Measurements from ENCODE around the gene PGC.
"Not testable (repeated sequence)": the region's sequence is repeated elsewhere in the genome, so short reads cannot be mapped to it uniquely, and the experiment has no call there.

PGC gene

GRCh38 chr6:41775293-41775882, 28.2 kb upstream of the PGC start:
- no peak for DNase-seq (ENCODE audit: low read depth)

DNA sequence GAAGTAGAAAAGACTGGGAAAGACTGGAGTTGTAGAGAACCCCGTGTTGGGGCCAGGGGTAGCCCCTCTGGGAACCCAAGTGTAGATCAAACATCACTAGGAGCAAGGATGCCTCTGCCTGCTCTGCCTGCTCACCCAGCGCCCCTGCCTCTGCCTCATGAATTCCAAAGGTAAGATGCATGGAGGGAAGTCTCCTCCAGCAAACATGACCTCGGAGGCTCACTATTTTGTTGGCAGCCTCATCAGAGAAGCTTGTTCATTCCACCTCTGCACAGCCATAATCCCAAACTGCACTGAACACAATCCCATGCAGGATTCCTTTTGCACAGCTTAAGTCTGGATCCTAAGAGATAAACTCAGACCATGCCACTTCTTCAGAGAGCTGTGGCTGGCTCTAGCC, 27.6 kb upstream of the PGC start:
- DNase-seq (ENCODE audit: low read depth) = no peak

DNA sequence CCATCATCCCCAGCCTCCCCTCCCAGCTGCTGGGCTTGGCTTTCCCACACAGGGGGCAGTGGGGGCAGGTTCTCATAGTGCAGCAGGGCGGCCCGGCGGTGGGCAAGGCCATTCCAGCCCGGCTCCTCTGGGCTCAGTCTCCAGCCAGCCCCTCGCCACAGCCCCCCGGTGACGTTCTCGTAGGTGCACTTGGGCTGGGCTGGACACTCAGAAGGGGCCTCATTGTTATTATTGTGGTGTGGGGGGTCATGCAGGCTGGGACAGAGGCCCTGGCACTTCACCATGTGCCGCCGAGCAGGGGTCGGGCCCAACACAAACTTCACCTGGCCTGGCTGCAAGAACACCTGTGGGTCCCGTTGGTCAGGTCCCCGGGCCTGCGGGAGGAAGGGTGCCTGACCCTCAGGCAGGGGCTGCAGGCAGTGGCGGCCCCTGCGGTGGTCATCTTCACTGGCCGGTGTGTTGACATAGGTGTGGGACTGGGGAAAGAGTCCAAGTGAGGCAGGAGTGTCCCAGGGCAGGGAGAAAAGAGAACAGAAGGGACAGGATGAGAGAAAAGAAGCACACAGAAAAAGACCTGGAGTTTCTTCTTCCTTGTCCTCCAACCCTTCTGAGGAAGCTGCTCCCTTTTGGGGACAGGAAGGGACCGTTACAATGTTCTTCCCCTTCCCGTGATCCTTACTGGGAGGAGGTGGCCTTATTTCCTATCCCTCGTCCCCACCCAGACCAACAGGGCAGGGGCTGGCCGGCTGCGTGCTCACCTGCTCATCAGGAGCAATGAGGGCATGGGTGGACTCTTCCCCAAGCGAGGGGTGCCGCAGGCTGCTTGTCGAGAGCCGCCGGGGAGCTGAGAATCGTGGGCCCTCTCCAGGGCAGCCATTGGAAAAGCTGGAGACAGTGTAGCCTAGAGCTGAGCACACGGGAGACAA, 24.1 kb upstream of the PGC start:
- DNase-seq (ENCODE audit: low read depth) = no peak

- no peak for DNase-seq (ENCODE audit: low read depth)
Observed at GRCh38 chr6:41770381-41771057, 23.3 kb upstream of the PGC start.

DNA sequence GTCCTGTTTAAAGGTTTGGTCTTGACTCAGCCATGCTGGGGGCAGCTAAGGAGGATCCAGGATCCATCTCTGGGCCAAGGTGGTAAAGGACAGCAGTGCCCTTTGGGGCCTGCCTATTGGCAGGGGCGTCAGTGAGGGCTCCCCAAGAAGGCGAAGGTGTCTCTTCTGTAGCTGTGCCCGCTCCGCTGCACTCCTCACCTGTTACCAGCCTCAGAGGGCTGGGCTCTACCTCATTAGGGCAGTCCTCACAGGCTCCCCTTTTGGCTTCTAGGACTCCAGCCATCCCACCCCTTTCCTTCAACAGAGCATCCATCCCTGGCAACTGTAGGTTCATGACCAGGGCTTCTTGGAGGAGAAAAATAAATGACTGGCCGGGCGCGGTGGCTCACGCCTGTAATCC, 22.2 kb upstream of the PGC start:
- DNase-seq (ENCODE audit: low read depth) = no peak

DNA sequence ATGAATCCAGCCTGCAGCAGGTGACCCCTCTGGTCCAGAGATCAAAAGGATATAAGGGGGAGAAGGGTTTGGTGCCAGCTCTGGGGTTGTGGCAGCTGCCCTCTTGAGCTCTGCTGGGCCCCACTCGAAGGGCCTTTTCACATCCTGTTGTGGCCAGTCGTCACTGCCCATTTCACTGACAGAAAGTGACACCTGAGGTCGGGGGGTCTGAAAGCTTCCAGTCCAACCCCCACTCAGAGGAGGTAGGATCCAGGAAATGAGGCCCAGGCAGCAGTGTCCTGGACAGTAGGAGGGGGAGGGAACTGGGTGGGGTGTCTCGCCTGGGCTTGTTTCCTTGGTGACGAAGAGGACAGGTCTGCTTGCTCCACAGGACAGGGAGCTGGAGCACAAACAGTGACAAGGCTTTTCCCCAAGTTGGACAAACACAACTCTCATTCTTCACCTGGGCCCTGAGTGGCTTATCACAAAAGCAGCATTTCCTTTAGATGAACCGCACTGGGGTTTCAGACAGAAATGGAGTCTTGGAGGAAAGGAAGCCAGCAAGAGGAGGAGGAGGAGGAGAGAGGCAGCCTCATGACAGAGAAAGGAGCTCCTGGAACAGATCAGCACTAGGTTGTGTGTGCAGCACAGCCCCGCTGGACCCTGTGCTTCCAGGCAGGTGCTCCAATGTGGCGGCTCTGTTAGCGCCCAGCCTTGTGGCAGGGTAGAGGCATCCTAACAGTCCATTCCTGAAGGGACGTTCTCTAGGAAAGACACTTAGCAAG, 21.5 kb upstream of the PGC start:
- no peak for DNase-seq (ENCODE audit: low read depth)

DNA sequence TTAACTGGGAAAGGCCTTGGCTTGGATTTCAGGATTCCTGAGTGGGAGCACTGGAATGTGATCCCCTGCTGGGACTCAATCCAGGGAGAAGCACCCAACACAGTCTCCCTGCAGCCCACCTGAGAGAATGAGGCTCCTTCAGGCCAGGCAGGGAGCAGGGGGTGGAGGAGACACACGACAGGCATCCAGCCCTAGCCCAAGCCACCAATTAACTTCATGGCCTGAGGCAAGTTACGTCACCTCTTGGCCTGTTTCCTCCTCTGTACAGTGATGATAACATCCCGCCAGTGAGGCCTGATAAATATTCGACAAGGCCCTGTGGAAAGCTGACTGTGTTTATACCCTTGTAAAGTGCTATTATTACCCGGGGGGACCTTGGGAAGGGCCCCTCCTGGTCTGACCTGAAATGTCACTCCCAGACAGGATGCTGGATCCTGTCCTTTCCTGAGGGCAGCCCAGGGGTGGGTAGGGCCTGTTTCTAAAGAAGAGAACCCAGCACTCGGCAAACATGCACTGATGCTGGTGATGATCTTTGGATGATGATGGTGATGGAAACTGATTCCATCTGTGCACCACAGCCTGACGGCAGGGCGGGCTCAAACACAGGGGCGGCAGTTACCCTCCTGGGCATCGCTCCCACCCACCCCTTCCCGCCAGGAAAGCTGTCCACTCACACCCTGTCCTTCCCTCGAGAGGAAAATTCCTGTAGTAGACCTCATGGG, 20.1 kb upstream of the PGC start:
- no peak for DNase-seq (ENCODE audit: low read depth)

DNA sequence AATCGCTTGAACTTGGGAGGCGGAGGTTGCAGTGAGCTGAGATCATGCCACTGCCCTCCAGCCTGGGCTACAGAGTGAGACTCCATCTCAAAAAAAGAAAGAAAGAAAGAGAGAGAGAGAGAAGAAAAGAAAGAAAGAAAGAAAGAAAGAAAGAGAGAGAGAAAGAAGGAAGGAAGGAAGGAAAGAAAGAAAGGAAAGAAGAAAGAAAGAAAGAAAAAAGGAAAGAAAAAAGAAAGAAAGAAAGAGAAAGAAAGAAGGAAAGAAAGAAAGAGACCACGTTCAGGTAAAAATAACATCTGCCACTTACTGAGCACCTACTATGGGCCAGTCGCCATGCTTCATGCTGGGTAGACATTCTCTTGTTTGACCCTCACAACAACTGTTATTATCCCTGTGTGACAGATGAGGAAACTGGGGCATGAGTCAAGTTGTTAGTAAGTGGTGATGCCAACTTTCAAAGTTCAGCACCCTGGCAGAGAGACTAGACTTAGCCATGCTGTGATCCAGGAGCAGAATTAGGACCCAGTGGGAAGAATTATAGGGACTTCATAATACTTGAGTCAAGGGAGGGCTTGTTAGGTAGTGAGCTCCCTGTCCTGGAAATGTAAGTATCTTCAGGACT, 19.0 kb upstream of the PGC start:
- not testable (repeated sequence) for DNase-seq (ENCODE audit: low read depth)

DNA sequence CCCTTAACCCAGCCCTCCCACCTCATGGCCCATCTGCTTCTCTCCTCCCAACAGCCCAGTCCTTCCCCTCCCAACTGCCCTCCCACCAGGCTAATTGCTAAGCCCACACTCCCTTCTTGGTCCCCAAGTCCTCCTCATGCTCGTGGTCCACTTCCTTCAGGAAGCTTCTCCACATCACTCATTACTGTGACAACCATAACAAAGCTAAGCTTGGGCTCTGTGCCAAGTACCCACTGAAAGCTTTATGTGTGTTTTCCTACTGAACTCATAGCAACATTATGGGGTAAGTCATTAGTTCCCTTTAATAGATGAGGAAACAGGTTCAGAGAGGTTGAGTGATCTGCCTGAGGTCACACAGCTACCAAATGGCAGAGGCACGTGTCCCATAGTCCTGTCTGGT, 16.3 kb upstream of the PGC start:
- DNase-seq (ENCODE audit: low read depth) = no peak

DNA sequence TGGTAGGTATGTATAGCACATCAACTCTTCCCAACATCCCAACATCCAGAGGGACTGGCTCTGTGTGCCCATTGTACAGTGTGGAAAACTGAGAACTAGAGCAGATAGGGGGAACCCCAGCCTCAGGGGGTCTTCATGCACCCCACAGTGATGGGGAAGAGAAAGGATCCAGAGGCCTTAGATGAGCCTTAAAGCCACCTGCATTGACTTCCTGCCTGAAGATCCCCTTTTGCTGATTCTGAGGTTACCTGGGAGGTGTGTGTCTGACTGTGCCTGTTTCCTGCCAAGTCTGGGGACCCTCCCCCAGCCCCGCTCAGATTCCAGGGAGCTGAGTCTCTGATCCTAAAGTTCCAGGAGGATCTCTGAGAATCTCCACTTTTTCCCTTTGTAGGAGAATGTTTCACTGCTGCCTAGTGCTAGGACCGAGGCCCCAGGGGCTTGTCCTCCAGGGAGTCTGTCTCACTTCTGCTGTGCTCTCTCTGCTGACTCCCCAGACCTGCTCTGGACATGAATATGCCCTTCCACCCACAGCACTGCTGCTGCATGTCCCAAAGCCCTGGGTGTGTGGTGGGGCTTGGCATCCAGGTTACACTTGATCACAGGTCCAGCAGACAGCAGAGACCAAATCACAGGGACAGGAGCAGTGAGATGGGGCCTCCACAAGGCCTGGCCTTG, 12.8 kb upstream of the PGC start:
- no peak for DNase-seq (ENCODE audit: low read depth)

DNA sequence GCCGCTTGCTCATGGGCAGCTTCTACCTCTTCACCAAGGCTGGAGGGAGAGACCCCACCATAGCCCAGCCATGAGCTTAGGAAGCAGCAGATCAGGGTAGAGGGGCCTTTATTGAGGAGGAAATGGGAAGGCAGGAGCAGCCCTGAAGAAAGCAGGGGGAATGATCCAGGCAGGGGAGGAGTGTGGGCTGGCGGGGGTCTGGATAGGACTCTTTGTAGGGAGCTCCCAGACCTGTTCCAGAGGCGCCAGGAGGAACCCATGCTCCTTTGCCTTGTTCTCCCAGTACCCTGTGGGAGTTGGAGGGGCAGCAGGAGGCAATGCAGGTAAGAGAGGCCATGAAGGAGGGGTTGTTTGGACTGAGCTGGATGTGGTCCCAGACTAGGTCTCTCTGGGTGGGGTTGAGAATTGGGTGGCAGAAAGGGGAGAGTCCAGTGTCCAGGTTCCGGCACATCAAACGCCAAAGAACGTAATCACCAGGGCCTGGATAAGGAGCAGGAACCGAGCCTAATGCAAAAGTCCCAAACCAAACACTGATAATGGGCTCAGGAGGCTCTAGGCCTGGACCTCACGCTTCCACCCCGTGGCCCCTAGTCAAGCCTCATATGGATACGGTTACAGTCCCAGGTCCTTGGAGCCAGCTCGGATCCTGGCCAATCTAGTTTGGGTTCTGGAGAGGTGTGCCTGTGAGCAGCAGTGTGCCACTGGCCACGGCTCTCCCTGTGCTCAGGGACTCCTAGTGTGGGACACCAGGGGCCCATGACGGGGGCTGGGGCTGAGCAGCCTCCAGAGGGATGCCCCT, 12.1 kb upstream of the PGC start:
- DNase-seq (ENCODE audit: low read depth) = no peak

- DNase-seq (ENCODE audit: low read depth) = no peak
Observed at GRCh38 chr6:41758641-41759035, 11.4 kb upstream of the PGC start.

GRCh38 chr6:41757931-41758640, 10.9 kb upstream of the PGC start:
- no peak for DNase-seq (ENCODE audit: low read depth)

GRCh38 chr6:41757271-41757670, 10.1 kb upstream of the PGC start:
- no peak for DNase-seq (ENCODE audit: low read depth)

GRCh38 chr6:41756354-41756753, 9.2 kb upstream of the PGC start:
- DNase-seq (ENCODE audit: low read depth) = no peak

DNA sequence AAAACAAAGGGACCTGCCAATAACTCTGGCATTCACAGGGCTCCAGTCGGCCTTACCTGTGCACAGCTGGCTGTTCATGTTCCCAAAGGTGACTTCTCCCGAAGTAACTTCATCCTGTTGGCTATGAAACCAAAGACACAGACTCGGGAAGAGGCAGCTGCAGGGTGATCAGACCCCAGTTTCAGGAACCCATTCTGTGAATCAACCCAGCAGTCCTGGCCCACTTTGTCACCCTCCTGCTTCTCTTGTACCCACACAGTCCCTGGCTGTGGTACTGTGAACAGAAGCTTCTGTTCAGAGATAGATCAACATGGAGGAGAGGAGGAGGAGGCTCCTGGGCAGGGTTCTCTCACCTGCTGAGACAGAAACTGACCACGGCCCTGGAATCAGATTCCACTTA, 8.7 kb upstream of the PGC start:
- DNase-seq (ENCODE audit: low read depth) = no peak

- no peak for DNase-seq (ENCODE audit: low read depth)
Observed at GRCh38 chr6:41750374-41750773, 3.2 kb upstream of the PGC start.

DNA sequence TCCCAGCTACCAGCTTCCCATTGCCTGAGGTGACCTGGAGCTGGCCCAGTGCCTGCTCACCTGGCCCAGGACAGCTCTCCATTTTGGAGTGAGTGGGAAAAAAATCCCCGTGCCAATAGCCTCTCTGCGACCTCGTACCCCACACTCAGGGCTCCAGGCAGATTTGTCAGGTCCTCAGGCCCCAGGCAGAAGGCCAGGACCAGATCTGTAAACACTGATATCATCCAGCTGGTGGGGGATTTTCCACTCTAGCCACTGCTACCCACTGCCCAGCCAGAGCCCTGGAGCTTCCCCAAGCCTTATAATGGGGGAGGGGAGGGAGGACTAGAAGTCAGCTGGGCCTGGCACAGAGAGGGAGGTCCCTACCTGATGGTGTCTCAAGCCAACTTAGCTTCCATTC, 1.3 kb upstream of the PGC start:
- no peak for DNase-seq (ENCODE audit: low read depth)

- no peak for DNase-seq (ENCODE audit: low read depth)
Observed at GRCh38 chr6:41748102-41748477, 893 bp upstream of the PGC start.
